ENCODE data around the gene APOBEC2.
A peak's percentile ranks its signal among the peaks of the same experiment; 100 is the strongest.

The APOBEC2 gene

GRCh38 chr6:41093729-41094128, 40.7 kb downstream of the APOBEC2 start:
- no peak for TF ChIP-seq EP300 (IDR thresholded peaks at IDR 0.05; ENCODE audit: borderline replicate concordance)
- no peak for TF ChIP-seq RAD21 (IDR thresholded peaks at IDR 0.05; ENCODE audit: low read depth)
- no peak for TF ChIP-seq TAF1 (IDR thresholded peaks at IDR 0.05; ENCODE audit: low read depth)
- TF ChIP-seq YY1 (IDR thresholded peaks at IDR 0.05; ENCODE audit: low read depth), result no peak
- no peak for TF ChIP-seq NFIC (IDR thresholded peaks at IDR 0.05)
- no peak for TF ChIP-seq REST (IDR thresholded peaks at IDR 0.05; ENCODE audit: low read depth)
- TF ChIP-seq EGR1 (IDR thresholded peaks at IDR 0.05), result no peak
- no peak for TF ChIP-seq MAX (IDR thresholded peaks at IDR 0.05)
- TF ChIP-seq TCF12 (IDR thresholded peaks at IDR 0.05; ENCODE audit: low read depth), result no peak
- no peak for TF ChIP-seq CREB1 (IDR thresholded peaks at IDR 0.05; ENCODE audit: low read depth)

- TF ChIP-seq CEBPB (IDR thresholded peaks at IDR 0.05) (no peak), ZBTB7A (IDR thresholded peaks at IDR 0.05; ENCODE audit: low read depth) (no peak), RAD21 (IDR thresholded peaks at IDR 0.05; ENCODE audit: low read depth) (no peak), NFIC (IDR thresholded peaks at IDR 0.05) (peak; percentile 31; the same call in 1 of the 2 replicates), REST (IDR thresholded peaks at IDR 0.05; ENCODE audit: low read depth) (no peak), MAX (IDR thresholded peaks at IDR 0.05) (no peak), TCF12 (IDR thresholded peaks at IDR 0.05; ENCODE audit: low read depth) (no peak), USF1 (IDR thresholded peaks at IDR 0.05) (no peak), TAF1 (IDR thresholded peaks at IDR 0.05; ENCODE audit: low read depth) (no peak)
Observed at GRCh38 chr6:41097467-41098090, 44.6 kb downstream of the APOBEC2 start.

- no peak for TF ChIP-seq REST (IDR thresholded peaks at IDR 0.05; ENCODE audit: low read depth)
- no peak for TF ChIP-seq CEBPB (IDR thresholded peaks at IDR 0.05)
- TF ChIP-seq USF1 (IDR thresholded peaks at IDR 0.05), result no peak
- TF ChIP-seq TCF12 (IDR thresholded peaks at IDR 0.05; ENCODE audit: low read depth), result no peak
- TF ChIP-seq RAD21 (IDR thresholded peaks at IDR 0.05; ENCODE audit: low read depth), result no peak
- TF ChIP-seq TEAD4 (IDR thresholded peaks at IDR 0.05), result no peak
- TF ChIP-seq CREB1 (IDR thresholded peaks at IDR 0.05; ENCODE audit: low read depth), result no peak
- no peak for TF ChIP-seq ZBTB7A (IDR thresholded peaks at IDR 0.05; ENCODE audit: low read depth)
- TF ChIP-seq EP300 (IDR thresholded peaks at IDR 0.05; ENCODE audit: borderline replicate concordance), result no peak
- no peak for TF ChIP-seq FOXM1 (IDR thresholded peaks at IDR 0.05; ENCODE audit: borderline replicate concordance, low read depth)
- no peak for TF ChIP-seq NFIC (IDR thresholded peaks at IDR 0.05)
- no peak for TF ChIP-seq EGR1 (IDR thresholded peaks at IDR 0.05)
- no peak for TF ChIP-seq TAF1 (IDR thresholded peaks at IDR 0.05; ENCODE audit: low read depth)
- TF ChIP-seq MAX (IDR thresholded peaks at IDR 0.05), result no peak
- no peak for TF ChIP-seq YY1 (IDR thresholded peaks at IDR 0.05; ENCODE audit: low read depth)
Observed at GRCh38 chr6:41098366-41098765, 45.4 kb downstream of the APOBEC2 start.

- TF ChIP-seq MAX (IDR thresholded peaks at IDR 0.05), result no peak
- no peak for TF ChIP-seq CEBPB (IDR thresholded peaks at IDR 0.05)
- TF ChIP-seq TCF12 (IDR thresholded peaks at IDR 0.05; ENCODE audit: low read depth), result no peak
- TF ChIP-seq EP300 (IDR thresholded peaks at IDR 0.05; ENCODE audit: borderline replicate concordance), result no peak
- TF ChIP-seq FOXM1 (IDR thresholded peaks at IDR 0.05; ENCODE audit: borderline replicate concordance, low read depth), result no peak
- no peak for TF ChIP-seq CREB1 (IDR thresholded peaks at IDR 0.05; ENCODE audit: low read depth)
- no peak for TF ChIP-seq TAF1 (IDR thresholded peaks at IDR 0.05; ENCODE audit: low read depth)
- no peak for TF ChIP-seq TEAD4 (IDR thresholded peaks at IDR 0.05)
- TF ChIP-seq USF1 (IDR thresholded peaks at IDR 0.05), result no peak
- TF ChIP-seq REST (IDR thresholded peaks at IDR 0.05; ENCODE audit: low read depth), result no peak
- no peak for TF ChIP-seq NFIC (IDR thresholded peaks at IDR 0.05)
- TF ChIP-seq YY1 (IDR thresholded peaks at IDR 0.05; ENCODE audit: low read depth), result no peak
- no peak for TF ChIP-seq RAD21 (IDR thresholded peaks at IDR 0.05; ENCODE audit: low read depth)
- no peak for TF ChIP-seq EGR1 (IDR thresholded peaks at IDR 0.05)
- TF ChIP-seq ZBTB7A (IDR thresholded peaks at IDR 0.05; ENCODE audit: low read depth), result no peak
Observed at GRCh38 chr6:41100871-41101287, 47.9 kb downstream of the APOBEC2 start.

Measured in Ishikawa (cell line).